GM12892 (cell line): ENCODE measurements around the gene ZNF692.

ENCODE experiments used
- POLR2A ChIP-seq: IDR thresholded peaks from 2 replicates; pipeline ENCODE4 v1.6.1; 2011; ENCODE audit warnings: low read depth, low read length, control low read depth
- POLR2AphosphoS5 ChIP-seq: IDR thresholded peaks from 2 replicates; pipeline ENCODE4 v1.6.1; 2011; ENCODE audit warnings: low read depth, low read length, control low read depth

DNA sequence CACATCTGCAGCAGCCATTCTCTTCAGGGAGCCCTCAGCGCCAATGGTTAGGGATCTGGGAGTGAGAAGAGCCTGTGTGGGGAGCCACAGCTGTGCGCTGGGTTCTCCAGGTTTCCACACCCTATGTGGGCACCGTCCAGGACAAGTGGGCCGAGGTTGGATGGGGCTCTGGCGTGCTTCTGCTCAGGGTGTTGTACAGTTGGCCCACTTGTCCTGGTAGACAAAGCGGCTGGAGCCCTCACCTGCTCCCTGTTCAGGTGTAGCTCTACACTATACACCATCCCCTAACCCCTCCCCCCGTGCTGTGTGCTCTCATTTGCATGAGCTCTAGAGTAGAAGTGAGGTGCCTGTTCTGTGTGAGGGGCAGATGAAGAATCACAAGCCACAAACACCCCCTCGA is 45.3 kb downstream of the ZNF692 start:
- TF ChIP-seq POLR2AphosphoS5, result no peak
- no peak for TF ChIP-seq POLR2A
